Measurements from ENCODE around the gene LRPAP1. TPM values are rescaled to one million over a fixed set of nuclear protein-coding genes. Genes with fewer than 3 reads are reported as not detected.
"Not testable (repeated sequence)": the region's sequence is repeated elsewhere in the genome, so short reads cannot be mapped to it uniquely, and the experiment has no call there.

Gene LRPAP1
- total RNA-seq, 1 experiment from 2014 or later = 156 TPM

DNA sequence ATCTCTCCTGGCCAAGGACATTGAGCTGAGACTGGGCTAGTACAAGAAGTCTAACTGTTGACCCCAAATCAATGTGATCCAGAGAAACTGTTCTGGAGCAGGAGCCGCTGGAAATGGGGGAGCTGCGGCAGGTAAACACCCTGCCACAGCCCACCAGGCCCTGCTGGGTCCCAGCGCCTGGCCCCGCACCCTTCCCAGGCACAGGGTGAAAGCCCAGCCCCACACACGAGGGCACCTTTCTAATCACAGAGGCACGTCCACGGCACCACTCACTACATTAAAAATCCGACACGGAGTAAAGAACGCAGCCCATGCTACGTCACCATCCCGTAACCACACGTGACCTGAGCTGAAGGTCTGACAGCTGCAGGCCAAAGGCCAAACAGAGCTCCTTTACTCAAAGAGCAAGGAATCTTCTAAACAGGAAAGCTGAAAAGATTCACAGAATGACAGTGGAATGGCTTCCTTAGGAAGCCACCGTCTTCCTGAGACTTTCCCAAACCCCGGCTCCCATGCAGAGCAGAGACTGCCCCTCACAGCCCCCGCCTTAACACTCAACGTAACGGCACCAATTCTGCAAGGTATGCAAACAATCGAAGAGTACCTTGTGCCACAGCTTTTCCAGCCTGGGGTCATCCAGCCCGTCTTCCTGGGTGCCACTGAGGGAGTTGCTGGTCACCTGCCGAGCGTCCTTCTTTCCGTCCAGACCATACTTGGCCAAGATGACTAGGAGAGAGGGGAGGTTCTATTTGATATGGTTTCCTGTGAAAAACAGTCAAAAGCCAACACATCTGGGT, 12.6 kb downstream of the LRPAP1 start:
- DNase-seq (ENCODE audit: low read depth) = no peak

DNA sequence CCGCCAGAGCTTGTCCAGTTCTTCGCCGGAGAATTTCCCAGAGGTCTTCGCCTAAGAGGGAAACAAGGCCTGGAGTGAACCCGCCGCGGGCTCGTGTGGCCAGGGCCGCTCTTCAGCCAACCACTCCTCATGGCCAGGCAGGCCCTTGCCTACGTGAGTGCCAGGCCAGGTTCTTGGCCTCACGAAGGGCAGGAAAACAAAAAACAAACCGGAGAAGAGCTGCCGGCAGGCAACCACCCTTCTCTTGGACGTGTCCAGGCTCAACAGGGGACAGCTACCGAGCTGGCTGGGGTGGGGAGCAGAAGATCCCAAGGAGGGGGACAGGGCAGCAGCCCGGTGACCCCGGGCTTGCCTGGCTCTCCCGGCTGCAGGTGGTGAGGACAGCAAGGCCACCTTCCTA, 13.3 kb downstream of the LRPAP1 start:
- no peak for DNase-seq (ENCODE audit: low read depth)

DNA sequence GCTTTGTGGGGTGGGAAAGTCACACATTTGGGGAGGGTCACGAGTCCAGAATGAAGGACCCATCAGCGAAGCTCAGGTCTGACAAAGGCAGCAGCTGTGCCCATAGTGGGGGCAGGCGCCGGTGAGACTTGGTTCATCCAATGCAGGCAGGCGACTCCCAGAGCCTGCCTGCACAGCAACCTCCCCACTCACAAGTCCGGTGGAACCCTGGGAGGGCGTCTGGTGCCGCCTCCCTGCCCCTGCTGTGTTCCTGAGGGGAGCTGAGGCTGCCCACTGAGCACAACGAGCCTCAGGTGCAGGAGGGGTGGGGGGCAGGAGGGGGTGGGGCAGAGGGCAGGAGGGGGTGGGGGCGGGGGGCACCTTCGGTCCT, 13.7 kb downstream of the LRPAP1 start:
- no peak for DNase-seq (ENCODE audit: low read depth)

DNA sequence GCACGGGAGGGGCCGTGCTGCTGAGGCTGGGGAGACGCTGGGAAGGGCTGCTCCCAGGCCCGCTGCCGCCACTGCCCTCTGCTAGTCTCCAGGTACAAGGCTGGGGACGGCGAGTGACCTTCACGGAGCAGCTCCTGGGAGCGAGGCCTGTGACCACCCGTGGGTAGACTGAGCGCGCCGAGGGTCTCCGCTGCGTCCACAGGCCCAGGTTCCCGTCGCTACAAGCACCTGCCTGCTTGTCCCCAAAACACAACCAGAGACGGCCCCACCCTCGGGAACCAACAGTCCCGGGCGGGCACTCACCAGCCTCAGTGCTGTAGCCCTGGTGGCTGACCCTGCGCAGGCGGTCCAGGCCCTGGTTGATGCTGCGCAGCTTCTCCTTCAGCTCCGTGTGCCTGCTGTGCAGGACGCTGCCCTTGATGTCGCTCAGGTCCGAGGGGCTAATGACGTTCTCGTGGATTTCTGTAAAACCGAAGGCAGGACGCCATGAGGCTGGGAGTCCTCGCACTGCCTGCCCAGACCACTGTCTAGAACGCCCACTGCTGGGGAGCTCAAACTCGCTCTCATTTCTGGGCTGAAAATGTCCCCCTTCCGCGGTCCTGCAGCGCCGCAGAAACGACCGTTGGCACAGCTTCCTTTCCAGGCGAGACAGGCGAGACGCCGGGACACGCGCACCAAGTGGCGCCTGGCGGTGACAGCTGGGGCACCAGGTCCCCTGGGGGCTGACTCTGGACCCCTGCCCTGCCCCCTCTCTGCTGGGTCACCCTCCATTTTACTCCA, 14.3 kb downstream of the LRPAP1 start:
- DNase-seq (ENCODE audit: low read depth) = no peak

DNA sequence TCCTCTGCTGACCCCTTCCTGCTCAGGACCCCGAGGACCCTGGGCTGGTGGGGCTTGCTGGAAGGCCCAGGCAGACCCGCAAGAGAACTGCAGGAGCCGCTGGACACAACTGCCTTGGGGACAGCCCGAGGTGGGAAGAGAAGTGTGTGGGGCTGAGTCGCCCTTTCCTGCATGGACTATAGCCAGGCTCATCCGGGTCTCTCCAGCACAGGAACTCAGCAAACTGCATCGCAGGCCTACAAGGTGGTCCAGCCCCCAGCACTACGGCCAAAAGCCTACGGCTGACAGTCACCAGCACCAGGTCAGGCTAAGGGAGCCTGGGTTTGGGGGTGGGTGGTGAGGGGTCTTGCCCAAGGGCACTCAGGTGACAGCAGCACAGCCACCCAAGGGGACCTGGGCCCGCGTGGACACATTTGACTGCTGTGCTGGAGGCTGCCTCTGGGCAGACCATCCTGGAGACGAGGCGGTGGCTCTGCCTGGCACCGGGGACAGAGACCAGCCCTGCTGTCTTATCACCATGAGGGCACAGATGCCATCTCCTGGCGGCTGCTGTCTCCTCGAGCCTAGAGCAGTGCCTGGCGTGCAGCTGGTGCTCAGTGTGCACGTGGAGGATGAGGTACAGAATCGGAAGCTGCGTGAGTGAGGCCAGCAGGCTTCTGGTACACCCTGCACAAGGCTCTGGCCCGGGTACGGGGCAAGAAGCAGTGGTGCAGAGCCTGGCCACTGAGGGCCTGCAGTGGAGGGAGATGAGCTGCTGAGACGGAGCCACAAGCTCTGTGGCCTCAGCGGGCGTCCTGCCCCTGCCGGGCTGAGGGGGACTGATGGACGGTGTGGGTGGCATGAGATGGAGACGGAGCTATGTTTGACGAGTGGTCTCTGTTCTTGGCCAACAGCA, 15.1 kb downstream of the LRPAP1 start:
- no peak for DNase-seq (ENCODE audit: low read depth)

DNA sequence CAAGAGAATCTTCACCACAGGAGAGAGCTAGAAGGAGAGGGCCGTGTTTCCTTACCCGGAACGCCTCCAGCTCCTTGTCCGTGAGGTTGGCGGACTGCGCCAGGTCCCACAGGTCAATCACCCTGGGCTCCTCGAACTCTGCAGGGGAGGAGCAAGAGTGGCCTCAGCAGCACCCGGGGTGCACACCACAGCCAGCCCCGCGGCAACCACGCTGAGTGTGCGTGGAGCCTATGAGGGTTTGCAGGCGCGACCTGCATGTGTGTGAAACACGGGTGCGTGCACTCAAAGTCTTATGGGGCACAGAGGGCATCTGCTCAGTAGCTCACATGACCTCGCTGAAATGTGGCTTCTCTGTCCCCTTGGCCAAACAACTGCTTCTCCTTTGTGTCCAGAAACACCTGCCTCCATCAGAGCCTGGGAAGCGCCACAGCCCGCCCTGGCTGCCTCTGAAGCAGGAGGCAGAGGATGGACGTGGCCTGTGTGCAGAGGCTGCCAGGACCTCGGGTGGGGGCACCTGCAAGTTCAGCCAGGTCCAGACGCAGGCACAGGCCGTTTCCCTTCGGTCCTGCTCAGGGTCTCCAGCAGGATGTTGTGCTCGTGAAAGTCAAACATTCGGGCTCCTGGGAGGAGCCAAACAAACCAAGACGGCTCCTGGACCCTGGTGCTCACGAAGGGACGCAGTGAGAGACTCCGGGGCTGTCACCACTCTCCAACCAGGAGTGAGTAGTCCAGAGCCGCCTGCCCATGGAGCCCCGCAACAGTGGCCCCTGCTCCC, 16.0 kb downstream of the LRPAP1 start:
- no peak for DNase-seq (ENCODE audit: low read depth)

DNA sequence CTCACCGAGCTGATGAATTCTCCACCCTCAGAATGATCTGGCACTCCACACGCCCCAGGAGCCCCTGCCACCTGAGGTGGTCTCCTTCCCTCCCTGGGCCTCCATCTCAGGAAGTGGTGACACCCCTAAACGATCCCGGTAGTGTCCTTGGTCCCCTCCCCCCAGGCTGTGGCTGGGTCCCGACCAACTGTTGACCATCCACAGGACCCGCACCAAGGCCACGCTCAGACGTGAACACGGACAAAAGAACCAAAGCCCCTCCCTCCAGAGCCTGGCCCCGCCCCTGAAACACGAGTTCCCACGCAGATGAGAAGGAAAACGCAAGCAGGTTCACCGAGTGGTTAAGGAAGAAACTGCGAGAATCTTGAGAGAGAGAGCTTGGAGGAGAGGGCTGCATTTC, 16.6 kb downstream of the LRPAP1 start:
- DNase-seq (ENCODE audit: low read depth) = no peak

DNA sequence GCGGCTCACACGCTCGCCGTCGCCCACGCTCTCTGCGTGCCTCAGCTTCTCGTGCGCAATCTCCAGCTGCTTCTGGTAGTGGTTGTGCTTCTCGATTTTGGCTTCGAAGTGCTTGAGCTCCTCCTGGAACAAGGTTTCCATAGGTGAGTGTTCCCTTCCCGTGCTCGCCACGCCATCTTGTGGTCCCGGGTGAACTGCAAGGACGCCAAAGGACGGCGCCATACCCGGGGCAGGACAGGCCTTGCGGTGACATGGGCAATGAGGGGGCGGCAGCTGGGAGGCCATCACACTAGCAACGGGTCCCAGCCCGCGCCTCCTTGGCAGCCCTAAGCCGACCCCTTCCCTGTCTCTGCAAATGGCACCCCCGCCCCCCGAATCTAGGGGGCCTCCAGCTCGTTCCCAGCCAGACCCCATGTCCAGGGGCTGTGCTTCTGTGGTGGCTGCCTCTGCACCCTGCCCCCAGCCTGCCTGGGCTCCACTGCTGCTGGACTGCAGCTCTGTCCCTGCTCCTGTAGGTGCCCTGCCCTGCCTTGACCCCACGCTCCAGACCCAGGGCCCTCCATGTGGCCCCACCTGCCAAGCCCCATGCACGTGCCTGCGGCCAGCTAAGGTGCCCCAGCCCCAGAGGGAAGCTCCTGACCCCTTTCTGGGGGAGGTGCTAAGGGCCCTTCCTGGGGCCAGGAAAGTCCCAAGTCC, 17.3 kb downstream of the LRPAP1 start:
- no peak for DNase-seq (ENCODE audit: low read depth)

DNA sequence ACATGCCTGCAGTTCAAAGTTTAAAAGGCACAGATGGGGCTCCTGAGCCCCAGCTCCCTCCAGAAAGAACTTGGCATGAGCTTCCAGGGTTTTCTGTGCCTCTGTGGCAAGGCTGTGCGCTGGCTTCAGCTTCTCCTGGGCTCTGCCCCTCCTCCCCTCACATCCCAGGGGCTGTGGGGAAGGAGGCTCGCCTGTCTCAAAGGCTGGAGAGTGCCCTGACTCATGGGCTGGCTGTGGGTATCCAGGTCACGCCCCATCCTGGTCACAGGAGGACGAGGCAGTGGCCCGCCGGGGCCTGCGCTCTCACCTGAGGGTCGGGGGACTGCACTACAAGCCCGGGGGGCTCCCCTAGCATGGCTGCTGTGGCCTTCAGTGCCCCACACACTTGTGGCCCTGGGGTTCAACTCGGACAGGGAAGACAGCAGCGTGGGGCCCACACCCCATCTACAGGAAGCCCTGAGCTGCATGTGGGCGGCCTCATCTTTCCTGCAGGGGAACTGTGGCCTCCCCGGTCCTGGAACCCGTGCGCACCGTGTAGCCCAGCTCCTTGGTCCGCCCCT, 17.9 kb downstream of the LRPAP1 start:
- no peak for DNase-seq (ENCODE audit: low read depth)

DNA sequence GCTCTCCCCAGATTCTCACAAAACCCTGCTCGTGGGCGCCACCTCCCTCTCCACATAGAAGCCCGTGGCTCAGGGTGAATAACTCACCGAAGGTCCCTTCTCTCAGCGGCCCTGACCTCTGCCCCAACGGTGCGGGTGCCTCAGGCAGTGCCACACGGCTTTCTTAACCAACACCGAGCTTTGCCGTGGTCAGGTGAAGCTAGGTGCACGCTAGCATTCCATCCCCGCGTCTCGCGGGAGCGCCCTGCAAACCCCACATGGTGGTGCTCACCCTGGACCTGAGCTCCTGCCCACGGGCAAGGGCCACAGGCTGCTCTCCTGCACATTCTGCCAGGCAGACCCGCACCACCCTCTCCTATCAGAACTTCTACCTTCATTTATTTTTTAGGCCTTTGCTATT, 18.4 kb downstream of the LRPAP1 start:
- no peak for DNase-seq (ENCODE audit: low read depth)

DNA sequence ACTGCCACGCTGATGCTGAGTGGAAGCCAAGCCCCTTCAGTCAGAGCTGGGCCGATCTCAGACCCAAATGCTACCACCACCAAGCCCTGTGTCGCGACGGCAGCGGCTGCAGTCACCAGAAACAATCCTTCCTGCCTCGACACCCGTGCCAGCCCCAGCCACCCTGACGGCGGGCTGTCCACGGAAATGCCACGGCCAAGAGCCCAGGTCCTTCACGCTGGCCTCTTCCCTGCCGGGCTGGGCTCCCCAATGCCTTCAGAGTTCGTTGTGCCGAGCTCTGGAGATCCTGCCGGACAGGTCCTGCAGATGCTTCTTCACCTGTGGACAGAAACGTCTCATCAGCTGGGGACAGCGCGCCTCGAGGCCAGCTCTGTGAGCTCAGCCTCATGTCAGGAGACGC, 19.5 kb downstream of the LRPAP1 start:
- no peak for DNase-seq (ENCODE audit: low read depth)

DNA sequence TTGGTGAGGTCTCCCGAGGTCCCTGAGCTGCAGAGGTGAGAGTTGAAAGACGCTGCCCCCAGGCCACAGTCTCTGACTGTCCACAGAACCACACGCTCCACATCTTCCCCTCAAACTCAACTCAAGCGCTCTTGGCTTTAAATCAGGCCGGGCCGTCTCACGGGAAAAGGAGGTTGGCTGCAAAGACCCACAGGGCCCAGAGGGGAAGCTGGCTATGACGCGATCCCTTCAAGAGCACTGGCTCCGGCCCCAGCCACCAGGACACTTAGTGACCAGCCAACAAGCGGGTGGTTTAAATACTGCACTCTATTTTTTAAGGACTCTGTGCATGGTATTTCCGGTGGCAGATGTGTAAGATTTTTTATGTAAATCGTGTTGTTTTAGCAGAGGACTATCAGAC, 19.9 kb downstream of the LRPAP1 start:
- DNase-seq (ENCODE audit: low read depth) = no peak

DNA sequence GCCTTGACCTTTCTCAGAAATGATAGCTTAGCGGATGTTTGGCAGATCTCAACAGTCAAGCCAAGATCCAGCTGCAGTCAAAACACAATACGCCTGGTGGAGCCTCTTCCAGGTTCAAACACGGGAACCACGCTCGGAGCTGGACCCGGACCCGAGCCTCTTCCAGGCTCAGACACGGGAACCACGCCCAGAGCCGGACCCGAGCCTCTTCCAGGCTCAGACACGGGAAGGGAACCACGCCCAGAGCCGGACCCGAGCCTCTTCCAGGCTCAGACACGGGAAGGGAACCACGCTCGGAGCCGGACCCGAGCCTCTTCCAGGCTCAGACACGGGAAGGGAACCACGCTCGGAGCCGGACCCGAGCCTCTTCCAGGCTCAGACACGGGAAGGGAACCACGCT, 20.6 kb downstream of the LRPAP1 start:
- not testable (repeated sequence) for DNase-seq (ENCODE audit: low read depth)

DNA sequence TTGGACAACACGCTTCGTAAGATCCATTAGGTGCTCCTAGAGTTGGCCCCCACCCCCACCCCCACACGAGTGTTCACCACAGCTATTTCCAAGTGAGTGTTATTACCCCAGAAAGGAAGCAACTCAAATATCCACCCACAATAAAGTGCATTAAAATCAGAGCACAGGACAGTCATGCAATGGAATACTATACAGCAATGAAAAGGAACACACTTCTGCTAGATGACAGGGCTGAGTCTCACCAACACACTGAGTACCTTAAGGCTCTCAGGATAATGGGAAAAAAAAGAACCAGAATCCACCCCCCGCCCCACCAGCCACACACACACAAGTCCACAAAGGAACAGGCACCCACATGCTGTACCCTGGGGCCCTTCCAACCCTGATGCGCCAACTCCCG, 21.0 kb downstream of the LRPAP1 start:
- DNase-seq (ENCODE audit: low read depth) = no peak

DNA sequence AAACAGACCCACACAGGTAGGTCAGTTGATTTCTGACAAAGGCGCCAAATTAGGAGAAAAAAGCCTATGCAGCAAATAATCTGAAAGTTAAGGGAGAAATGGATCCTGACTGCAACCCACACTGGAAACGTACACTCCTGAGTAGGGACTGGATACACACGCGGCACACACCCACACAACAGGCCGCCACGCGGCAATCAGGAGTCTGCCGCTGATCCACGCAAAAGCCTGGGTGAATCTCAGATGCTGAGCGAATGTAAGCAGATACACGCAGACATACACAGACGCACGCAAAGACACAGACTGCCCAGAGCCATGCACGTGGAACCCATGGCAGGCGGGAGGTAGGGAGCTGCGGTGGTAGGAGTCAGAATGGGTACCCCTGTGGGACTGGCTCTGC, 21.7 kb downstream of the LRPAP1 start:
- no peak for DNase-seq (ENCODE audit: low read depth)

DNA sequence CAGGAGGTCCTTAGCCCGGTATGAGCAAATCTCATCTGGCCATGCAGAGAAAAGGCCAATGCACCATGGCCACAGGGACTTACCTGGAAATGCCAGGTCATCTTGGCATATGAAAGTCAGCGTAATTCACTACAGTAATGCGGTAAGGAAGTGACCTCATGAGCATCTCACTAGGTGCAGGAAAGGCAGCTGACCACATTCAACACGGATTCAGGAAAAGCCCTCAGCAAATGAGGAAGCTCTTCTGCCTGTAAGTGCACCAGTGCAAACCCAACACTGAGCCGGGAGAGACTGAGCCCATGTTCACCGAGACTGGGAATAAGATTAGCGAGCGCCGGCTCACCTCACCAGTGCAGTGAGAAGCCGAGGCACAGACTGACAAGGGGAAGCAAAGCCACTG, 23.7 kb downstream of the LRPAP1 start:
- no peak for DNase-seq (ENCODE audit: low read depth)

DNA sequence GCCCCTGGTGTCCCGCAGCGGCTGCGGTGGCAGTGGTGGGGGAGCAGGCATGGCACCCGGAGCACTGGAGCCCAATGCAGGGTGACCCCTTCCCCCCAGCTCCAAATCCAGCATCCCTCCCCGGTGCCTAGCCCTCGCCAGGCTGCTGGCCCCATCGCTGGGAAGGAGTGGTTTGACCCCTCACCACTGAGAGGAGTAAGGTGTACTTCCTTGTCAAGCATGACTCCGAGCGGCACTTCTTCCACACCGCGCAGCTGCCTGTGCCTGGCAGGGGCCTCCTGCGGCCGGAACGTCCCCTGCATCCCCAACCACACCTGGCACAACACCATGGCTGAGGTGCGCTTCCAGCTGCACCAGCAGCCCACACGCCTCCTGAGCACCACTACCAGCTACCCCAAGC, 27.0 kb downstream of the LRPAP1 start:
- no peak for DNase-seq (ENCODE audit: low read depth)

DNA sequence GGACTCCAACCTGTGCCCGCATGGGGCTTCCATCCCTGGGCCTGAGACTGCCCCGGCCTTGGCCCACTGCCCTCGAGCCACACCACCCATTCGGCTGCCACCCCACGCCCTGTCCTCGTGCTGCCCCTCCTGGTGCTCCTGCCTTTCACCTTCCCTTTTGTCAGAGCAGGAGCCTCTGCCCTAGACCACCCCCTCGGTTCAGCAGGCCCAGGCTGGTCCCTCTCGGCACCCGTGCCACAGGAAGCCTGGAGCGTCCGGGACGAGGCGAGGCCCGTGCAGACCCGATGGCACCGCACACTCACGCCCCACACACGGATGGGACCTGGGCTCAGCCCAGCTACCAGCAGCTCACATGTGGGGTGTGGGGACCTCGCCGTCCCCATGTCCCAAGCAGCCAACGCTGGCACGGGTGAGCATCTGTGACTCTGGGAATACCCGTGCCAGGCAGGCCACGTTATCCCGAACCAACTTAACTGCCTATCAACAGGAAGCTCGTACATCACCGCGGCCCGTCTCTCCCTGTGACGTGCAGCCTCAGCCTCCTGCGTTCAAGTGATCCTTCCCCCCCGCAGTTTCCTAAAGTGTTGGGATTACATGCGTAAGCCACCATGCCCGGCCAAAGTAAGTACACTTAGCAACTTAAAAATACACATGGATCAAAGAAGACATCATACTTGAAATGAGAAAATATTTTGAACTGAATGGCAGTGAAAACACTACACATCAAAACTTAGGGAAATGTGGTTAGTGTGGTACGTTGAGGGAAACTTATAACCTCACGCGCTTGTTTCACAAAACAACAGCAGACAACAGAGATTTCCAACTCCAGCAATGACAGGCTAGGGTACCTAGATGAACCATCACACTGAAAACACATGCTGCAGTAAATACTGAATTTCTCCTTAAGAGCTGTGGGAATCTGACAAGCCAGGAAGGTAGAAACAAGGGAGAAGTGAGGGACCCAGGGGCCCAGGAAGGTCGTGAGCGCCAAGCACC, 29.0 kb downstream of the LRPAP1 start:
- DNase-seq (ENCODE audit: low read depth) = no peak

DNA sequence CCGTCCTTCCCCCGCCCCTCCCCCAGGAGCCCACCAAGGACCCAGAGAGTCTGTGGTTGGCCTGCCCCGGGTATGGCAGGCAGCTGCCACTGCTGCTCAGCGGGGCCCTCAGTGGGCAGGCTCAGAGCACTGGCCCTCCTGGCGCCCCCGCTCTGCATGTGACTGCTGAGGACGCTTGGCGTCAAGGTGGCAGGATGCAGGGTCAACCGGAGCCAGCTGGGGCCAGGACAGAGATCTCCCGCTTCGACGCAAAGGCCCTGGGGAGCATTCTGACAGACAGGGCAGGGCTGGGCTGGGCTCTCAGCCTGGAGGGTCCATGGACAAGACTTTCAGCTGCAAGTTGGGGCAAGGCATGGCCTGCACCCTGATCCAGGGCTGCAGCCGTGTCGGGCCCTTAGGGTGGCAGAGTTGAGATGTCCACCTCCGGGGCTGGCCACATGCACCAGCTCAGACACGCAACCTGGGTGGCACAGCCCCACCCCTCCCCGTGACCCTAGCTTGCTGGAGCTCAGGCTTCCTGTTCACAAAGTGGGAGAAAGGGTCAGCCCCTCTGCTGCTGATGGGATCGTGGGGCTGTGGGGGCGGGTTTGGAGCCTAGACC, 30.3 kb downstream of the LRPAP1 start:
- no peak for DNase-seq (ENCODE audit: low read depth)
